Astrocyte (in vitro differentiated cells and primary cell): ENCODE results near the gene RETREG3. TPM values are rescaled to one million over a fixed set of nuclear protein-coding genes. Genes with fewer than 3 reads are reported as not detected.
A peak's percentile ranks its signal among the peaks of the same experiment; 100 is the strongest.

Experiments used
- DNase-seq: peaks from one replicate; pipeline ENCODE4 v3.0.0-alpha.2; 2010; ENCODE audit warnings: low read depth
- FAIRE-seq: peaks from 2 replicates; lab custom pipeline; 2011; peaks lifted over from hg19 to GRCh38; lab: Jason Lieb, UNC
- H2AFZ ChIP-seq: 2 replicates; pipeline ENCODE4 v1.6.0; 2012; ENCODE audit warnings: low read depth, low read length, inconsistent platforms
- H3K27ac ChIP-seq: 2 replicates; pipeline ENCODE4 v1.5.1; 2011; ENCODE audit warnings: low read depth, low read length, inconsistent platforms
- H3K27me3 ChIP-seq: 2 replicates; pipeline ENCODE4 v1.6.0; 2011; ENCODE audit warnings: low read length, inconsistent platforms; ENCODE audit not compliant: insufficient read depth
- H3K36me3 ChIP-seq: 2 replicates; pipeline ENCODE4 v1.5.1; 2011; ENCODE audit warnings: low read length, inconsistent platforms; ENCODE audit not compliant: insufficient read depth
- H3K4me1 ChIP-seq: 2 replicates; pipeline ENCODE4 v1.5.1; 2011; ENCODE audit warnings: low read length, inconsistent platforms; ENCODE audit not compliant: insufficient read depth
- H3K4me2 ChIP-seq: 2 replicates; pipeline ENCODE4 v1.6.0; 2012; ENCODE audit warnings: low read length, inconsistent platforms
- H3K4me3 ChIP-seq: 2 replicates; pipeline ENCODE4 v1.5.1; 2011; ENCODE audit warnings: low read depth, mild to moderate bottlenecking, low read length, inconsistent platforms; ENCODE audit not compliant: insufficient read depth
- H3K79me2 ChIP-seq: 2 replicates; pipeline ENCODE4 v1.6.0; 2012; ENCODE audit warnings: mild to moderate bottlenecking, low read length, inconsistent platforms; ENCODE audit not compliant: insufficient read depth
- H3K9ac ChIP-seq: 2 replicates; pipeline ENCODE4 v1.6.0; 2012; ENCODE audit warnings: mild to moderate bottlenecking, low read length, inconsistent platforms
- H3K9me3 ChIP-seq: 2 replicates; pipeline ENCODE4 v1.5.1; 2012; ENCODE audit warnings: low read depth, mild to moderate bottlenecking, low read length, inconsistent platforms; ENCODE audit not compliant: insufficient read depth
- H4K20me1 ChIP-seq: 2 replicates; pipeline ENCODE4 v1.6.0; 2012; ENCODE audit warnings: low read length, inconsistent platforms; ENCODE audit not compliant: insufficient read depth
- H3K27ac Mint-ChIP-seq: one replicate; pipeline ENCODE4 v1.8.0; 2021; ENCODE audit warnings: mild to moderate bottlenecking, mixed read lengths; ENCODE audit not compliant: unreplicated experiment
- H3K27me3 Mint-ChIP-seq: one replicate; pipeline ENCODE4 v1.8.0; 2021; ENCODE audit warnings: low read depth, mixed read lengths; ENCODE audit not compliant: unreplicated experiment
- H3K36me3 Mint-ChIP-seq: one replicate; pipeline ENCODE4 v1.8.0; 2021; ENCODE audit warnings: low read depth, mixed read lengths; ENCODE audit not compliant: unreplicated experiment
- H3K4me1 Mint-ChIP-seq: one replicate; pipeline ENCODE4 v1.8.0; 2021; ENCODE audit warnings: low read depth, mixed read lengths; ENCODE audit not compliant: unreplicated experiment
- H3K4me3 Mint-ChIP-seq: one replicate; pipeline ENCODE4 v1.8.0; 2021; ENCODE audit warnings: mild to moderate bottlenecking, moderate library complexity, mixed read lengths; ENCODE audit not compliant: unreplicated experiment
- H3K9me3 Mint-ChIP-seq: one replicate; pipeline ENCODE4 v1.8.0; 2021; ENCODE audit warnings: mild to moderate bottlenecking, mixed read lengths; ENCODE audit not compliant: unreplicated experiment
- EZH2 ChIP-seq: IDR thresholded peaks from 2 replicates; pipeline ENCODE4 v1.6.1; 2012; ENCODE audit warnings: mild to moderate bottlenecking, low read length, inconsistent platforms; ENCODE audit not compliant: insufficient read depth
- total RNA-seq: library from RNA; stranded (reverse); gene quantifications from 2 replicates; pipeline ENCODE4 v1.2.1, GENCODE V29; 2021
- TF ChIP-seq, protein P1 (sequence below): IDR thresholded peaks from 2 replicates; pipeline ENCODE4 v1.5.1; 2011; ENCODE audit warnings: low read depth, mild to moderate bottlenecking, inconsistent platforms, low read length, moderate library complexity; ENCODE audit not compliant: insufficient read depth

Gene RETREG3
- total RNA-seq, 1 donor from 2014 or later = 54.3 TPM

GRCh38 chr17:42607769-42608168 is 1.4 kb downstream of the RETREG3 start:
- H3K9ac ChIP-seq = peak overlapping the region; percentile 92
- no peaks in the 10 kb centered on the region for H3K27me3 ChIP-seq
- H3K79me2 ChIP-seq = peaks cover 68% of the 10 kb centered on the region
- no peaks in the 10 kb centered on the region for H3K9me3 ChIP-seq
- H3K27ac Mint-ChIP-seq = peak overlapping the region; percentile 26
- H2AFZ ChIP-seq = no peak overlapping the region
- H3K27me3 Mint-ChIP-seq = no peaks in the 10 kb centered on the region
- peaks cover 10% of the 10 kb centered on the region for H3K4me1 ChIP-seq
- H3K27ac ChIP-seq = no peak overlapping the region
- H3K4me3 ChIP-seq = peak overlapping the region; percentile 87
- H3K4me2 ChIP-seq = peak overlapping the region; percentile 85
- peaks cover 45% of the 10 kb centered on the region for H4K20me1 ChIP-seq
- FAIRE-seq (no peak), DNase-seq (no peak)
- TF ChIP-seq, protein P1, sequence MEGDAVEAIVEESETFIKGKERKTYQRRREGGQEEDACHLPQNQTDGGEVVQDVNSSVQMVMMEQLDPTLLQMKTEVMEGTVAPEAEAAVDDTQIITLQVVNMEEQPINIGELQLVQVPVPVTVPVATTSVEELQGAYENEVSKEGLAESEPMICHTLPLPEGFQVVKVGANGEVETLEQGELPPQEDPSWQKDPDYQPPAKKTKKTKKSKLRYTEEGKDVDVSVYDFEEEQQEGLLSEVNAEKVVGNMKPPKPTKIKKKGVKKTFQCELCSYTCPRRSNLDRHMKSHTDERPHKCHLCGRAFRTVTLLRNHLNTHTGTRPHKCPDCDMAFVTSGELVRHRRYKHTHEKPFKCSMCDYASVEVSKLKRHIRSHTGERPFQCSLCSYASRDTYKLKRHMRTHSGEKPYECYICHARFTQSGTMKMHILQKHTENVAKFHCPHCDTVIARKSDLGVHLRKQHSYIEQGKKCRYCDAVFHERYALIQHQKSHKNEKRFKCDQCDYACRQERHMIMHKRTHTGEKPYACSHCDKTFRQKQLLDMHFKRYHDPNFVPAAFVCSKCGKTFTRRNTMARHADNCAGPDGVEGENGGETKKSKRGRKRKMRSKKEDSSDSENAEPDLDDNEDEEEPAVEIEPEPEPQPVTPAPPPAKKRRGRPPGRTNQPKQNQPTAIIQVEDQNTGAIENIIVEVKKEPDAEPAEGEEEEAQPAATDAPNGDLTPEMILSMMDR = no peak
- TF ChIP-seq EZH2 = no peak
- peaks cover 9% of the 10 kb centered on the region for H3K4me1 Mint-ChIP-seq
- peak overlapping the region; percentile 97 for H3K4me3 Mint-ChIP-seq
- no peaks in the 10 kb centered on the region for H3K9me3 Mint-ChIP-seq
- peaks cover 6% of the 10 kb centered on the region for H3K36me3 ChIP-seq
- peaks cover 4% of the 10 kb centered on the region for H3K36me3 Mint-ChIP-seq

GRCh38 chr17:42603318-42603717 is 5.9 kb downstream of the RETREG3 start:
- Mint-ChIP-seq H3K4me3 (no peak overlapping the region), H3K27me3 (no peaks in the 10 kb centered on the region), H3K36me3 (peaks cover 4% of the 10 kb centered on the region), H3K27ac (no peak overlapping the region), H3K4me1 (peaks cover 9% of the 10 kb centered on the region), H3K9me3 (no peaks in the 10 kb centered on the region)
- no peak for TF ChIP-seq EZH2
- TF ChIP-seq, protein P1 = no peak
- FAIRE-seq (no peak), DNase-seq (no peak)
- Histone ChIP-seq H3K27ac (no peak overlapping the region), H3K4me1 (peaks cover 5% of the 10 kb centered on the region), H3K9ac (no peak overlapping the region), H3K79me2 (peaks cover 89% of the 10 kb centered on the region), H3K36me3 (no peaks in the 10 kb centered on the region), H2AFZ (no peak overlapping the region), H3K4me2 (no peak overlapping the region), H4K20me1 (peaks cover 65% of the 10 kb centered on the region), H3K27me3 (no peaks in the 10 kb centered on the region), H3K4me3 (no peak overlapping the region), H3K9me3 (no peaks in the 10 kb centered on the region)

GRCh38 chr17:42598905-42599304 is 10.3 kb downstream of the RETREG3 start:
- Mint-ChIP-seq H3K36me3 (peaks cover 4% of the 10 kb centered on the region), H3K27ac (no peak overlapping the region), H3K27me3 (no peaks in the 10 kb centered on the region), H3K4me3 (peak overlapping the region; percentile 40), H3K9me3 (no peaks in the 10 kb centered on the region), H3K4me1 (no peaks in the 10 kb centered on the region)
- Histone ChIP-seq H3K9ac (no peak overlapping the region), H2AFZ (no peak overlapping the region), H3K9me3 (no peaks in the 10 kb centered on the region), H3K27ac (no peak overlapping the region), H3K79me2 (peaks cover 47% of the 10 kb centered on the region), H4K20me1 (peaks cover 39% of the 10 kb centered on the region), H3K36me3 (no peaks in the 10 kb centered on the region), H3K4me2 (no peak overlapping the region), H3K4me3 (no peak overlapping the region), H3K27me3 (no peaks in the 10 kb centered on the region), H3K4me1 (no peaks in the 10 kb centered on the region)
- TF ChIP-seq, protein P1 = no peak
- no peak for TF ChIP-seq EZH2
- DNase-seq (no peak), FAIRE-seq (no peak)
